Measurements from ENCODE around the gene PRKN.

- no peak for TF ChIP-seq POLR2A (IDR thresholded peaks at IDR 0.05; ENCODE audit: low read length)
- no peak for TF ChIP-seq GATA1 (IDR thresholded peaks at IDR 0.05; ENCODE audit: low read depth, low read length)
Measured at GRCh38 chr6:161921602-161922395, 805.8 kb downstream of the PRKN start.
